GM10847 (cell line): ENCODE results near the gene TRIP10.

ENCODE experiments used
- POLR2A ChIP-seq: IDR thresholded peaks from 2 replicates; pipeline ENCODE4 v1.6.1; 2011; ENCODE audit not compliant: insufficient read length; ENCODE audit errors: extremely low read depth

TRIP10 gene, protein sequence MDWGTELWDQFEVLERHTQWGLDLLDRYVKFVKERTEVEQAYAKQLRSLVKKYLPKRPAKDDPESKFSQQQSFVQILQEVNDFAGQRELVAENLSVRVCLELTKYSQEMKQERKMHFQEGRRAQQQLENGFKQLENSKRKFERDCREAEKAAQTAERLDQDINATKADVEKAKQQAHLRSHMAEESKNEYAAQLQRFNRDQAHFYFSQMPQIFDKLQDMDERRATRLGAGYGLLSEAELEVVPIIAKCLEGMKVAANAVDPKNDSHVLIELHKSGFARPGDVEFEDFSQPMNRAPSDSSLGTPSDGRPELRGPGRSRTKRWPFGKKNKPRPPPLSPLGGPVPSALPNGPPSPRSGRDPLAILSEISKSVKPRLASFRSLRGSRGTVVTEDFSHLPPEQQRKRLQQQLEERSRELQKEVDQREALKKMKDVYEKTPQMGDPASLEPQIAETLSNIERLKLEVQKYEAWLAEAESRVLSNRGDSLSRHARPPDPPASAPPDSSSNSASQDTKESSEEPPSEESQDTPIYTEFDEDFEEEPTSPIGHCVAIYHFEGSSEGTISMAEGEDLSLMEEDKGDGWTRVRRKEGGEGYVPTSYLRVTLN

DNA sequence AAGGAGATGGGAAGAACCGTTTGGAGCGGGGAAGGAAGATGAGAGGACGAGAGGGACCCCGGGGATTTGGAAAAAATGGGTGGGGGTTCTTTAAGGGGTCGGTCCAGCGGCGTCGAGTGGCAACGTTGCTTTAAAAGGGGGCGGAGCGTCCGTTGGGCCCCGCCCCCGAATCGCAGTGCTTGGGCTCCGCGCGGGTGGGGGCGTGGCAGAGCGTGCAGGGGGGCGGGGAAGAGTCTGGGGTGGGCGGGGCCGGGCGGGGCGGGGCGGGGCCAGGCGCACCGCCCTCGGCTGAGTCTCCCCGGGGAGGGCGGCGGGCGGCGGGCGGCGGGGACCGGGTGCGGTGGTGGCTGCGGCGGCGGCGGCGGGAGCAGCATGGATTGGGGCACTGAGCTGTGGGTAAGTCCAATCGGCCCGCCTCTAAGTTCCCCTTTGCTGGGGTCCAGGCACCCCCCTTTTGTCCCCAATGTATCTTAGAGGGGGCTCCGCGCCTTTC lies at the start of gene TRIP10:
TSS of gene TRIP10 (plus strand) at position 291 of the 493 bp plus-strand sequence. CDS start at position 373, 82 bp downstream.
- no peak for TF ChIP-seq POLR2A

DNA sequence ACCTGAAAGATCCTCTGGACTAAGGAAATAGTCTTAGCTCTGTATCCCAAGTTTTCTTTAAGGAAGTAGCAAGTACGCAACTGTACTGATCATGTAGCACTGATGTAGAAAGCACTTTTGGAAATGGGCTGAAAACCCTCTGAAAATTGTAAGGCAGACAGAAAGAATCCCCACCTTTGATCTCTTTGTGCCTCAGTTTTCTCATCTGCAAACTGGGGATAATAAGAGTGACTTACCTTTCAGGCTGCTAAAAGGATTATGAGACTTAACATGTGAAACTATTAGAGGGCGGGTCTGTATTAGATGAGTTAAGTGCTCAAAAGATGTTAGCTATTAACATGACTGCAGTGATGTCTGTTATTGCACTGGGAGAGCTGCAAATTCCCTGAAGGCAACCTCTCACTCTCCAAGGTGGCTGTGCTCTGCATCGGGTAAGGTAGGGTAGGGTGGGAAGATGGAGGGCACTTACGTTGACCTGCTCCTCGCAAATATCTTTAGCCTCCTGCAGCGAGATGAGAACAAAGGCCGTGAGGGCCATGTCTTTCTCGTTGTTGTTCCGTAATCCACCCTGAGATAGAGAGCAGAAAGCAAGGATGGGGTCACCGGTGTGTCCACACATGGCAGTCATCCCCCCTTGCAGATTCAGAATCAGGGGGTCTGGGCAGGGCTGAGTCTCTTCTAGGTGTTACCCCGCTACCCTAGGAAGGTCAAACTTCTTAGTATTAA lies 49.2 kb upstream of the TRIP10 start:
- TF ChIP-seq POLR2A = no peak

DNA sequence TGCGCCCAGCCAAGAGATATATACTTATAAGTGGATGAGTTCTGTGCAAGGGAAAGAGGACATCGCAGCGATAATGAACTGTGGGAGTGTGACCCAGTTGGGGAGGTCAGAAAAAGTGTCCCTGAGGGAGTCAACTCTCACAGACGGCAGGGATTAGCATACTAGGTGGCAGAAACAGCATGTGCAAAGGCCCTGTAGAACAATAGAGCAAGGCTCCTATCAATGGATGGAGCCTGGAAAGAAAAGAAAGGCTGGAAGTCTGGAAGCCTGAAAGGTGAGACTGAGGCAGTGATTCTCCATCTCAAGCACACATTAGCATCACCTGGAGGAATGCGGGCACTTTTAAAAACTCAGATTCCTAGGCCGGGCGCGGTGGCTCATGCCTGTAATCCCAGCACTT lies 48.1 kb upstream of the TRIP10 start:
- TF ChIP-seq POLR2A = no peak

DNA sequence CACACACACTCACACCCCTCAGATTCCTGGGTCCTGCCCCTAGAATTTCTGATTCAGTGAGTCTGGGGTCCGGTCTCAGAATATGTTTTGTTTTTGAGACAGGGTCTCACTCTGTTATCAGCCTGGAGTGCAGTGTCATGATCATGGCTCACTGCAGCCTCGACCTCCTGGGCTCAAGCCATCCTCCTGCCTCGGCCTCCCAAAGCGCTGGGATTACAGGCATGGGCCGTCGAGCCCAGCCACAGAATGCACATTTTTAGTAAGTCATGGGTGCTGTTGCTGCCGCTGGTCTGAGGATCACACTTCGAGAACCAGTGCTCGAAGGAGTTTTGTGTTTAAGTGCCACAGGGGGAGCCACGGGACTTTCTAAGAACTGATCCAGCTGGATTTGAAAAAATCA lies 47.5 kb upstream of the TRIP10 start:
- no peak for TF ChIP-seq POLR2A

DNA sequence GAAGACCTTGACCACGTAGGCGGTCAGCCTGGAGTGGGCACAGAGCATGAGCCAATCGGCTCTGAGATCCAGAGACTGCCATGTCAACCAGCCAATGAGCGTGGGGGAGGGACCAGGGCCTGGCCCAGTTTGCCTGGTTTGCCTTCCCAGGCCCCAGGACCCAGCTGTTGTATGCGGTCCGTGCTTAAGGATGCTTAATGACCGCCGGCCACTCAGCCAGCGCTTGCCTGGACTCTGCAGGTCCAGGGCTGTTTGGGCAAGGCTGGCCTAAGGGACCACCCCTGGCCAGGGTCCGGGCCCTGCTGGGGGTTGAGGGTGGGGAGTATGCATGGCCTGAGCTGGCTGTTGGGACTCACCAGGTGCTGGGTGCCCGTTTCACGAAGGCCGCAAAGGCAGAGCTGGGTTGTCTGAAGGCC lies 46.4 kb upstream of the TRIP10 start:
- TF ChIP-seq POLR2A = no peak

DNA sequence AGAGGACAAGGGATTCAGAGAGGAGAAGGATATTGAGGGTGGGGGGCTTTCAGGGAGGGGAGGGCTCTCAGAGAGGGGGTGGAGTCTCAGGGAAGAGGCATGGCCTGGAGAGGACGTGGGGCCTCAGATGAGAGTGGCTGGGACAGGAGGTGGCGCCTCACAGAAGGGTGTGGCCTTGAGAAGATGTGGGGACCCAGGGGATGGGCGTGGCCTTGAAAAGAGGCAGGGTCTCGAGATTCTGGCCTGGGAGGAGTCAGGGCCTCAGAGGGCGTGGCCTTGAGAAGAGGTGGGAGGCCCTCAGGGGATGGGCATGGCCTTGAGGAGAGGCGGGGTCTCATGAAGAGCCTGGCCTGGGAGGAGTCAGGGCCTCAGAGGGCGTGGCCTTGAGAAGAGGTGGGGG lies 45.8 kb upstream of the TRIP10 start:
- TF ChIP-seq POLR2A = no peak

DNA sequence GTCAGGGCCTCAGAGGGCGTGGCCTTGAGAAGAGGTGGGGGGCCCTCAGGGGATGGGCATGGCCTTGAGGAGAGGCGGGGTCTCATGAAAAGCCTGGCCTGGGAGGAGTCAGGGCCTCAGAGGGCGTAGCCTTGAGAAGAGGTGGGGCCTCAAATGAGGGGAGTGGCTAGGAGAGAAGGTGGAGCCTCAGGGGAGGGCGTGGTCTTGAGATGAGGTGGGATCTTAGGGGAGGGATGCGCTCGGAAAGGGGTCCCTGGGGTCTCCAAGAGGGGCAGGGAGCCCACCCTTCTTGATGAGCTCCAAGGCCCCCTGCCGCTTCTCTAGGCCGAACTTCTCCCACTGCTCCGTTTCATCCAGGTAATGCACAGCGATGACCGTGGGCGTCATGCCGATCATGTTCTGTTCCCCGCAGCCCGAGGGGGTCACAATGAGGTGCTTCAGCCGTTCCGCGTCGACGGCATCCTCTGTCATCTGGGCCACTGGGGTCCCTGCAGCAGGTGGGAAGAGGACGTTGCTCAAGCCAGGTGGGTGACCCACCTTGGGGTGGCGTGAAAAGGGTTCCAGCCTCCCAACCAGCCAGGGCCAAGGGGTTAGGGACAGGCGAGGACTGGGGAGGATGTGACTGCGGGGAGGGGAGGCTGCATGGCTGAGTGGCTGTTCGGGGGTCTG lies 45.2 kb upstream of the TRIP10 start:
- no peak for TF ChIP-seq POLR2A

DNA sequence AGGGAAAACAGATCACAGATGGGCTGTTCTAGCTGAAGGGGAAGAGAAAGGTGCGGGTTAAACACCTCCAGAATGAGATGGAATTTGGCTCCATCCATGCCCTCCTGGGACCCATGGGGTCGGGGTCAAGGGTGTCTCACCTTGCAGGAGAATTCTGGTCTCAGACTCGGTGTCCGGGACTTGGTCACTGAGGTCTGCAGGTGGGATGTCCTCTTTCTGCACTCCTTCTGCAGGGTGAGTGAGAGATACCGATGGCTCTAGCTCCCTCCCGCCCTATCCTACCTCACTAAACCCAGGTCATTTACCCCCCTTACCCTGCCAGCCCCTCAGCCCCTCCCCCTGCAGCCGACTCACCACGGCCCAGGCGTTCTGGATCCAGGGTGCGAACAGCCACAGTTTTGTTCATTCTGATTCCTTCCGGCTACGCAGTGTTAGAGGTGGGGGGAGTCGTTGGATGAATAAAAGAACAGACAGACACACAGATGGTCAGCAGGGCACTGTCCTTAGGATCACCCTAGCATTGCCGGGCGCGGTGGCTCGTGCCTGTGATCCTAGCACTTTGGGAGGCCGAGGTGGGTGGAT lies 43.1 kb upstream of the TRIP10 start:
- TF ChIP-seq POLR2A = no peak

DNA sequence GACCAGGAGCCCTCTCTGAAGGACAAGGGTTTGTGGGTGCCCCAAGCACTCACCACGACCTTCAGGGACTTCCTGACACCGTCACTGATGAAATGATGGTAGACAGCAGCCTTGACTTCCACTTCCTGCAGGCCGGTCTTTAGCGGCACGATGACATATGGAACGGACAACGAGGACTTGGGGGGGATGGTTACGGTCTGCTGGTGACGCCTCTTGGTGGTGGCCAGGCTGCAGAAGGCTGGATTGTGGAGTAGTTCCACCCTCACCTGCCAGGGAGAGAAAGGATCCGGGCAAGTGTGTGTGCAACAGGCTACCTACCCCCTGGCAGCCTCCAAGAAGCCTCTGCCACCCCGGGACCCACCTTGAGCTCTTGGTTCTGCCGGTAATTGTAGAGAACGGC lies 42.2 kb upstream of the TRIP10 start:
- no peak for TF ChIP-seq POLR2A

DNA sequence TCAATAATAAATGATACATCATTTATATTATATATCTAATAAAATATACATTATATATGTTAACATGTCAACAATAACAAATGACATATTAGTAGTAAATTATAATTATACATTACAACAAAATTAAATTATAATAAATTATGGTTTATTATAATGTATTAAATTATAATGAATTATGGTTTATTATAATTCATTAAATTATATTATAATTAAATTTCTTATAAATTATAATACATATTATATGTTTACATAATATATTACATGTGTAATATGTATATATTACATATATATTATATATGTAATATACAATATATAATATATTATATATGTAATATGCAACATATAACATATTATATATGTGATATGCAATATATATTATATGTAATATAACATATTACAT lies 39.5 kb upstream of the TRIP10 start:
- no peak for TF ChIP-seq POLR2A

DNA sequence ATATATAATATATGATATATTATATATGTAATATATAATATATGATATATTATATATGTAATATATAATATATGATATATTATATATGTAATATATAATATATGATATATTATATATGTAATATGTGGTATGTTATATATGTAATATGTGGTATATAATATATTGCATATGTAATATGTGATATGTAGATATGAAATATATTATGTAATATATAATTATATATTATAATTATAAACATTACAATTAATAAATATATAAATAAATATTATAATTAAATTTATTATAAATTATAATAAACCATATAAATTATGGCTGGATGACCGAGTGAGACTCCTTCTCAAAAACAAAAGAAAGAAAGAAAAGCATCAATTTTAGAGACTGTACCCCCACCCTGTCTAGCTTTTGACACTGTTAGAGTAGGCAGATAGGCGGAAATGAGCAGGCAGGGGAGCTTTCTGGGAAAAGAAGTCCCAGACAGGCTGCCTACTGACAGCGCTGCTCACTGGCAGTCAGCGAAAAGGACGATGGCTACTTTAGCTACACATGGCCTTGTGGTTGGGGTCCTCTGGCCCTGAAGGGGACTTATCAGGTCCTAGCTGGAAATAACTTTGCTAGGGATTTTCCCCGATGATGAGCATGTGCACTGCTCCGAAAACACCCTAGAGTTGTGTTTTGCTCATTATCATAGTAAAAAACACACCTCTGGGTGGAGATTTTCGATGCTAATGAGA lies 38.7 kb upstream of the TRIP10 start:
- TF ChIP-seq POLR2A = no peak

DNA sequence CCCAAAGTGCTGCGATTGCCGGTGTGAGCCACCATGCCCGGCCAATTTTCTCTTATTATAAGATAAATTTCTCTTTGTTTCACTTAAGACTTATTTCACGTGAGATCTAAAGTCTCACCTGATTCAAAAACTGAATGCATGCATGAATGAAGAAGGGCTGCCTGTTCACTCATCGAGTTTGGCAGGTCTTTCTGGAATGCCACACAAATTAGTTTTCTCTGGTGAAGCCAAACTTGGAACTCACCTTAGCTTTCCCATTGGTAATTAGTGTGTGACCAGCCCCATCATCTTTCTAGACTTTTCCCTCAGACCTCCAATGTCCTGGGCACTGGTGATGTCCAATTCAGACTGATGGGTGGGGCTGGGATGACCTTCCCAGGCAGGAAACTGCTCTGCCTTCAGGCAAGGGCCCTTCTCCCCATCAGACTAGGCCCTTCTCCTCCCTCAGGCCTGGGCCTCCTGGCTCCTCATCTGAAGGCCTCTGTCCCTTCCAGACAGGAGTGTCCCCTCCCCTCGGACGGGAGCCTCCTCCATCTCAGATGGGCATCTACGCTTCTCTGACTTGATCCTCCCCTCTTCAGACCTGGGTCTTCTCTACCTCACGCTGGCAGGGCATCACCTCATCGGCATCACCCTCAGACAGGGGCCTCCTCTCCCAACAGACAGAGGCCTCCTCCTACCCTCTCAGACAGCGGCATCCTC lies 33.4 kb upstream of the TRIP10 start:
- TF ChIP-seq POLR2A = no peak

DNA sequence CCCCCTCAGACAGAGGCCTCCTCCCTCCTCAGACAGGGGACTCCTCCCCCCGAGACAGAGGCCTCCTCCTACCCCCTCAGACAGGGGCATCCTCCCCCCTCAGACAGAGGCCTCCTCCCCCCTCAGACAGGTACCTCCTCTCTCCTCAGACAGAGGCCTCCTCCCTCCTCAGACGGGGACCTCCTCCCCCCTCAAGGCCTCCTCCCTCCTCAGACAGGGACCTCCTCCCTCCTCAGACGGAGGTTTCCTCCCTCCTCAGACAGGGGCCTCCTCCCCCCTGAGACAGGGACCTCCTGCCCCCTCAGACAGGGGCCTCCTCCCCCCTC lies 32.9 kb upstream of the TRIP10 start:
- no peak for TF ChIP-seq POLR2A

DNA sequence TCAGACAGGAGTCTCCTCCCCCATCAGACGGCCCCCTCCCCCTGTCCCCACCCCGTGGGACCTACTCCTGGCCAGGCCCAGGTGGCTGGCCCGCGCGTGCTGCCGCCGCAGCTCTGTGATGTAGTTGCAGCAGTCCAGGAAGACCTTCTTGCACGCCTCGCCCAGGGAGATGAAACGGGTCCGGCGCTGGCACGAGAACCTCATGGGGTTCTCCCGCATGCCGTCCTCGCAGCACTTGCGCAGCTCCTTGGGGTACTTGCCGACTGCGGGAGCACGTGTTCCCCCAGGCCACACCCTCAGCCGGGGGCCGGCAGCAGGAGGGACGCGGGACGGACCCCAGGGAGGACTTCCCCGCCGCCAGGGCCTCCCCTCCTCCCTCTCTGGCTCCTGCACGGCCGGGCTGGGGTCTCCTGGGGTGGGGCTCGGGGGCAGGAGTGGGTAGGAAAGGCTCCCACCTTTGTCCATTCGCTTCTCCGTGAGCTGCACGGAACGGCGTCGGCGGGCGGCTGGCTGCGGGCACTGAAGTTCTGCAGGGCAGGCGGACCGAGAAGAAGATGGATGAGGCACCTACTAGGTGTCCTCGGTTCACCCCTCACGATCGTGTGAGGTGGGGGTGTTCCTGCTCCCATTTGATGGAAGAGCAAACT lies 32.3 kb upstream of the TRIP10 start:
- TF ChIP-seq POLR2A = no peak

DNA sequence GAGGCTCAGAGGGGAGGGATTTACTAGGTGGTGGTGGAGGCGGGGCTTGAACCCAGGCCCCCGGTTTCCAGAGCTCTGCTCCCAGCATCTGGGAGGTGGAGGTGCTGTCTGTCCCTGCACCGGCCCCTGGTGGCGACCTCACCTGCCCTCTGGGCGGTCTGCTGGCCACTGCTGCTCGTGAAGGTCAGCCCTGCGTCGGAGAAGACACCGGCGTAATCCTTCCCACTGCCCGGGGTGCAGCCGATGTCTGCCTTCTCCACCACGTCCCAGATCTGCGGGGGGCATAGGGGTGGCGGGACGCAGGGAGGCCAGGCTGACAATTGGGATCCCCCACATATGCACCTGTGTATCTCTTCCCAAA lies 31.8 kb upstream of the TRIP10 start:
- TF ChIP-seq POLR2A = no peak
